Right renal cortex interstitium (tissue), 3 donors: ENCODE measurements around the gene C15orf40. TPM values are rescaled to one million over a fixed set of nuclear protein-coding genes. Genes with fewer than 3 reads are reported as not detected.
"Not testable (repeated sequence)": the region's sequence is repeated elsewhere in the genome, so short reads cannot be mapped to it uniquely, and the experiment has no call there.

ENCODE experiments used
- DNase-seq, 3 donors: peaks; one replicate each; pipeline ENCODE4 v3.0.0-alpha.2; 2013; ENCODE audit warnings: low read depth in 3 of 3, low spot score in 2 of 3
- polyA plus RNA-seq, 3 donors: library from polyadenylated mRNA; unstranded; fragments of 120-200 nt; gene quantifications; one replicate each; pipeline ENCODE4 v1.2.1, GENCODE V29; 2013; ENCODE audit not compliant: insufficient read length in 3 of 3

Gene C15orf40
- polyA plus RNA-seq: 10 to 100 TPM; 31.7 to 36.5 (median 32.7) TPM

- DNase-seq: peak; percentile 73 to 85 (median 75)
Measured at GRCh38 chr15:83011271-83012075, at the start of gene C15orf40. C15orf40 (minus strand) TSS chr15:83011639; CDS start chr15:83011607, 32 bp downstream.

GRCh38 chr15:83057696-83058376 lies 46.4 kb upstream of the C15orf40 start:
- DNase-seq: no peak

DNA sequence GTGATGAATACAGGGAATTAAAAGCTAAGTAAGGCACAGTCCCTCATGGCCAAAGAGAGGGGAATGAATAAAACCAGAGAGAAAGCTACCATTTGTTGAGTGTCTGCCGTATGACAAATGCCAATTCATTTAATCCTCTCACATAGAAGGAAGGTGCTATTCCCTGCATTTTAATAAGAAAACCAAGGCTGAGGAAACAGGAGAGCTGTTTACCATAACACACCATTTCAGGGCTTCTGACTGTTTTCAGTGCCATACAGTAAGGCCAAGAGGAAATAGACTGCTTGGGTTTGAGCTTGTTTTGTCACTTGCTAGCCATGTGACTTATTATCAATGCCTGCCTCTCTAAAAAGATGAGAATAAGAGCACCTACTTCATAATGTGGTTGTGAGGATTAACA lies 45.6 kb upstream of the C15orf40 start:
- no peak for DNase-seq

- no peak for DNase-seq
Measured at GRCh38 chr15:83053151-83053550, 41.7 kb upstream of the C15orf40 start.

DNA sequence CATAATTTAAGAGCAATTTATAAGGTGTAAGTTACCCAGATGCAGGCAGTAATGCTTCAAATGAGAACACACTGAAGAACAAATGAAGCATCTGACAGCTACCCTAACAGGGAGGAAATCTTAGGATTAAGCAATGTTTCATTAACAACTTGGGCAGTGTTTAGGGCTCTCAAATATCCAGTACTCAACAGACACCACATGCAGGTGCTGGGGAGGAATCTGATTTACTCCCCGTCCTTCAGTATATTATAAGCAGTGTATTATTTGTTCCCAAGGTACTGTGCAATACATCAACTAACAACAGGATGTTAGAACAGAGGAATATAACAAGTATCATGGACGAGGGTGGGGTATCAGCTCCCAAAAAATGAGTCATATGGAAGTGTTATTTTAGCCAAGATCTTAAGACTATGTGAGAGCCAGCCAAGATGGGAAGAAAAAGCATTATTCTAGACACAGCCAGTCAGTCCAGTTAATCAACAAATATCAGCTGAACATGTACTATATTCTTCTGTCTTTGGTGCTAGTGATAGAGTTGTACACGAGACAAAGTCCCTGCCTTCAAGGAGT lies 35.2 kb upstream of the C15orf40 start:
- DNase-seq: no peak

DNA sequence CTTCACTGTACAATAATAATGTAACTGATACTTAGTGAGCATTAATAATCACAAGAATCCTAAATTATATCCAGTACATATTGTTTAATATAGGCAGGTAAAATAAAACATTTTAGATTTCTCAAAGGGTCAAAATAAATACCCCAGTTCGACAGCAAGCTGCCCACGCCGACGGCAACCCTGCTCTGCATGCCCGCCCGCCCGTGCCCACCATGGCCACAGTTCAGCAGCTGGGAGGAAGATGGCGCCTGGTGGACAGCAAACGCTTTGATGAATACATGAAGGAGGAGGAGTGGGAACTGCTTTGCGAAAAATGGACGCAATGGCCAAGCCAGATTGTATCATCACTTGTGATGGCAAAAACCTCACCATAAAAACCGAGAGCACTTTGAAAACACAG lies 32.7 kb upstream of the C15orf40 start:
- DNase-seq: no peak

DNA sequence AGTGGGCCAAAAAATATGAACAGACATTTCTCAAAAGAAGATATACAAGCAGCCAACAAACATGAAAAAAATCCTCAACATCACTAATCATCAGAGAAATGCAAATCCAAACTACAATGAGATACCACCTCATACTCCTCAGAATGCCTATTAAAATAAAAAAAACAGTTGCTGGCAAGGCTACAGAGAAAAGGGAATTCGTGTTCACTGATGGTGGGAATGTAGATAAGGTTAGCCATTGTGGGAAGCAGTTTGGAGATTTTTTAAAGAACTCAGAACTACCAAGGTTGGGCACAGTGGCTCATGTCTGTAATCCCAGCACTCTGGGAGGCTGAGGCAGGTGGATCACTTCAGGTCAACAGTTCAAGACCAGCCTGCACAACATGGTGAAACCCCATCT lies 27.8 kb upstream of the C15orf40 start:
- DNase-seq: no peak

GRCh38 chr15:83036253-83036652 lies 24.8 kb upstream of the C15orf40 start:
- no peak for DNase-seq

DNA sequence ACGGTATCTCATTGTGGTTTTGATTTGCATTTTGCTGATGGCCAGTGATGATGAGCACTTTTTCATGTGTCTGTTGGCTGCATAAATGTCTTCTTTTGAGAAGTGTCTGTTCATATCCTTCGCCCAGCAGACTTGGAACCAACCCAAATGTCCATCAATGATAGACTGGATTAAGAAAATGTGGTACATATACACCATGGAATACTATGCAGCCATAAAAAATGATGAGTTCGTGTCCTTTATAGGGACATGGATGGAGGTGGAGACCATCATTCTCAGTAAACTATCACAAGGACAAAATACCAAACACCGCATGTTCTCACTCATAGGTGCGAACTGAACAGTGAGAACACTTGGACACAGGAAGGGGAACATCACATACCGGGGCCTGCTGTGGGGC lies 19.8 kb upstream of the C15orf40 start:
- not testable (repeated sequence) for DNase-seq

GRCh38 chr15:83030021-83030420 lies 18.6 kb upstream of the C15orf40 start:
- no peak for DNase-seq

GRCh38 chr15:83018436-83018835 lies 7.0 kb upstream of the C15orf40 start:
- no peak for DNase-seq

- DNase-seq: no peak
Measured at GRCh38 chr15:83016906-83017305, 5.5 kb upstream of the C15orf40 start.

GRCh38 chr15:83015361-83015760 lies 3.9 kb upstream of the C15orf40 start:
- DNase-seq: no peak

- DNase-seq: no peak
Measured at GRCh38 chr15:83014205-83014653, 2.8 kb upstream of the C15orf40 start.

- no peak for DNase-seq
Measured at GRCh38 chr15:83012636-83013035, 1.2 kb upstream of the C15orf40 start.

- DNase-seq: no peak
Measured at GRCh38 chr15:83012076-83012426, 612 bp upstream of the C15orf40 start.

- peak; percentile 47 to 66 (median 48) for DNase-seq
Measured at GRCh38 chr15:83010709-83011270, 649 bp downstream of the C15orf40 start.

- DNase-seq: not testable (repeated sequence)
Measured at GRCh38 chr15:83000672-83001031, 10.8 kb downstream of the C15orf40 start.

DNA sequence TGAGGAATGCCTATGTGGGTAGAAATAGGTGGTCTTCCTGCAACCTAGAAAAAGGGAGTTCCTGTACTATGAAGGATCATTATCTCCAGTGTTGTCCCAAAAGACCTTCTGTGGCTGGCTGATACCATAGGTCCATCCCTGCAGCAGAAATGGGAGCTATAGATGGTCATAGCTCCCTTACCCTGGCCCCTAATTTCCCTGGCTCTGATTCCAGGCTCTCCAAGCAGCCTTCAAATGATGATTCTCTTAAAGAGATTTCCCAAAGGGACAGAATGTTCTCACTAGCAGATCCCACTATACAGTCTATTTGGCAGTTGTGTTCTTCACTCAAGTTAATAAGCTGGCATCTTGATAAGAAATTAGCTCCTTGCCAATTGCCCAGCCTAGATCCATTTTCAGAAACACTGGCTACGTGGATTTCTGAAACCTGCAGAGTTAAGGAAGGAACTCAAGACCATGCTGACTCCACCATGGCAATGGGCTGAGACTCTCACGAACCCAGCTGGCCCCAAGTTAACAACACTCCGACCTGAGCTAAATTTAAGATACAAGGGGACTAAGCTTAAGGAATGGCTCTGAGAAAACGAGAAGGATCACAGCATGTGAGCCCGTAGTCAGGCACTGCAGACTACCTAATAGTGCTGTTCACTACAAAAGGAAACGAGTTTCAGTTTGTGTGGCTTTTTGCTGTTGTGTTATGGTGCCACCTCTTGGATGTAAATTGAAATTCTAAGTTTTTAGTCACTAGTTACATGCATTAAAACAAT lies 11.4 kb downstream of the C15orf40 start:
- DNase-seq: peak in 1 of 3 donors; percentile 32

DNA sequence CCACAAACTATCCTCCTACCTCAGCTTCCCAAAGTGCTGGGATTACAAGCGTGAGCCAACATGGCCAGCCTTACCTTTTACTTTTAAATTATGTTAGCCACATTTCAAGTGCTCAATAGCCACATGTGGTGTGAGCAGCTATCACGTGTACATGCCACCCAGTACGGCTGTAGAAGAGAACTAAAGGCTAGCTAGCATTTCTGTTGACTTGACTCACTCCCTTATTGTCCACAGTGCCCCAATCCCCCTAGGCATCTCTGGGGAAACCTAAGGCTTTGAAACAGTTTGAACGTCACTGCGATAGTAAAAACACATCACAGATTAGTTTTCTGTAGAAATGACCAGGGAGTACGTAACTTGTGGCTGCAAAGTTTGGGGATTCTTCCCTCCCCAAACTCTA lies 12.0 kb downstream of the C15orf40 start:
- DNase-seq: no peak

GRCh38 chr15:82995938-82996337 lies 15.5 kb downstream of the C15orf40 start:
- no peak for DNase-seq
